ENCODE results near the gene GPR18. TPM values are rescaled to one million over a fixed set of nuclear protein-coding genes. Genes with fewer than 3 reads are reported as not detected.

Gene GPR18
- total and polyA plus RNA-seq, 2 of the 13 experiments (the other 11 are each of a cell fraction or from before 2014, with no cell fraction given): not detected

- ATAC-seq: no peak; the same call in 2 of the 3 replicates
- no peaks in the 10 kb centered on the region for H3K27me3 ChIP-seq (ENCODE audit: control insufficient read depth in 1 of 2, insufficient read depth in 2 of 2, low read length in 2 of 2)
- peaks cover 16% of the 10 kb centered on the region; the same call in 1 of the 2 replicates for H4K20me1 ChIP-seq (ENCODE audit: insufficient read depth, low read length)
- intact Hi-C loops (cut with micrococcal nuclease; ENCODE audit: unreplicated experiment) (no loop called here), in situ Hi-C loops (cut with HindIII; ENCODE audit: extremely low pct_ligation_motif_present, low pct_unique_long_range_greater_than_20kb) (no loop called here)
- H3K9me3 ChIP-seq (ENCODE audit: low read length): no peaks in the 10 kb centered on the region
- no TSS peak for BruUV-seq (replicated peaks)
- no peak overlapping the region for H3K27ac ChIP-seq (ENCODE audit: extremely low read length, insufficient read depth, low read length)
- WGBS (ENCODE audit: low lambda C conversion rate): 85% methylated on average over 7 of the region's 8 CpGs
- peaks cover 81% of the 10 kb centered on the region for H3K79me2 ChIP-seq (ENCODE audit: insufficient read depth, low read length)
- no peak overlapping the region for H3K4me3 ChIP-seq (replicated peaks in 1 of 3; ENCODE audit: insufficient read depth in 1 of 3, low read depth in 2 of 3, low read length in 3 of 3)
- FAIRE-seq: no peak
- no peak overlapping the region for H3K9ac ChIP-seq (ENCODE audit: insufficient read depth, low read depth, low read length)
- peaks cover 4% of the 10 kb centered on the region for H3K4me1 ChIP-seq (ENCODE audit: insufficient read depth, low read length)
- CTCF ChIA-PET (ENCODE audit: low intra/inter-chr PET ratio, low total read pairs): no interaction called here
- peaks cover 7 to 25% of the 10 kb centered on the region in 2 experiments; a peak in 4 of 5 replicates for H3K36me3 ChIP-seq (replicated peaks in 1 of 2; ENCODE audit: control insufficient read depth in 1 of 2, insufficient read depth in 2 of 2, low read length in 2 of 2)
- TF ChIP-seq ZNF614 (CRISPR knock-in tag; IDR thresholded peaks at IDR 0.05; ENCODE audit: borderline replicate concordance): no peak
- no peak for TF ChIP-seq SPEN (CRISPR knock-in tag; IDR thresholded peaks at IDR 0.05; ENCODE audit: low read depth)
- no peak for TF ChIP-seq ZNF777 (CRISPR knock-in tag; IDR thresholded peaks at IDR 0.05)
- TF ChIP-seq YY1 (IDR thresholded peaks at IDR 0.05; ENCODE audit: insufficient read depth, insufficient replicate concordance, low read depth, low read length): no peak
- no peak for TF ChIP-seq CHD2 (IDR thresholded peaks at IDR 0.05; ENCODE audit: low read depth, low read length)
- TF ChIP-seq TARDBP (CRISPR knock-in tag; IDR thresholded peaks at IDR 0.05): no peak
- no peak for TF ChIP-seq ZNF616 (CRISPR knock-in tag; IDR thresholded peaks at IDR 0.05; ENCODE audit: low read depth)
- no peak for TF ChIP-seq ZNF687 (CRISPR knock-in tag; IDR thresholded peaks at IDR 0.05)
- TF ChIP-seq CEBPG (CRISPR knock-in tag; IDR thresholded peaks at IDR 0.05): no peak
- no peak for DNase-seq (ENCODE audit: low spot score)
- POLR2A ChIA-PET: no interaction called here
- no peak overlapping the region for H3K4me2 ChIP-seq (ENCODE audit: low read depth, low read length)
- H2AFZ ChIP-seq (ENCODE audit: low read length): no peak overlapping the region
Observed at GRCh38 chr13:99208845-99209527, 49.2 kb downstream of the GPR18 start.
